ENCODE data around the gene BBIP1.

The BBIP1 gene

DNA sequence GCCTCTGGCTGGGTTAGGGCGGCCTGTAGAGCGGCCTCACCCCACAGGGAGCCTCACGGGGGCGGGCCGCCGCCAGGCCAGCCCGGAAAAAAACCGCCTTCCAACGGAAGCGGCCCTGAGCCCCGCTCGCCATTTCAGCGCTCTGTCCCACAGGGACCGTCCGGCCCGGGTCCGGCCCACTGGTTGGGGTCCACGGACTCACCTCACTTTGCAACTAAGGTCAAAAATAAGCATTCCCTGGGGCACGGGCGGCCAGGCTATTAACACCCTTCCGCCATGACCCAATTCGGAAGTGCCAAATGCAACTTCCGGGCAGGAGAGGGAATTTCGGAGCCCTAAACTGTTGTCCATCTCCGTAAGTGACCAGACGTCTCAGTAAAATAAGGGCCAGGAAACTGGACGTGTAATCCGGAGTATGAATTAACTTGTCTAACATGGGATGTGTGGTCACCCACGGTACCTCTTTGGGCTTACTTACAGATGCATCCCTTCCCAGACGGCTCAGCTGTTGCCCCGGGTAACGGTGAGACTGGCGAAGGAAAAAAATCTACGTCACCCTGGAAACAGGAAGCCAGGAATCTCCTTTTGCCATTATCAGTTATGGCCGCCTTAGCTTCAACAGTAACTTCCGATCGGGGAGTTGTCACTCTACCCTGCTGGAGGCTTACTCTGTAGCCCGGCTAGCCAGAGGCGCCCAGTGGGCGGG is at the start of gene BBIP1:
Gene BBIP1 (minus strand): TSS at position 538 of the 706 bp plus-strand sequence. CDS start 1,023 bp downstream, outside the sequence.
- DNase-seq = peak; percentile 100

GRCh38 chr10:110967645-110968044 is 48.7 kb upstream of the BBIP1 start:
- DNase-seq = no peak

GRCh38 chr10:110967009-110967630 is 48.1 kb upstream of the BBIP1 start:
- no peak for DNase-seq

GRCh38 chr10:110966146-110966545 is 47.2 kb upstream of the BBIP1 start:
- DNase-seq = peak; percentile 41

DNA sequence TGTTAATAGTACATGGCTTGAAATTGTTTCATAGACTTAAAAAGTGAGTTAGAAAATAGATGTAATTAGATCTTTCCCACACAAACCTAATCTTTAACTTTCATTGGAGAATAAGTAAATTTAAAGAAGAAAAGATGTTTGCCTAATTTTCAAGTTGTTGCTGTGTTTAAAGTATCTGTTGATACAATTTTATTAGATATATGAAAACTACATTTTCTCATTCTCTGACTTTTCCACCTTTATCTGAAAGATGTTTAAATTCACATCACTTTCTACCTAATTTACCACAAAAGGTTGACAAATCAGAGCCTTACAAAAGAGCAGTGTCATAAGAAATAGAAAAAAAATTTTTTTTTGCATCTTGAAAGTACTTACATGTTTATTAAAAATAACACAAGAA is 46.2 kb upstream of the BBIP1 start:
- DNase-seq = no peak

GRCh38 chr10:110964681-110965080 is 45.7 kb upstream of the BBIP1 start:
- no peak for DNase-seq

DNA sequence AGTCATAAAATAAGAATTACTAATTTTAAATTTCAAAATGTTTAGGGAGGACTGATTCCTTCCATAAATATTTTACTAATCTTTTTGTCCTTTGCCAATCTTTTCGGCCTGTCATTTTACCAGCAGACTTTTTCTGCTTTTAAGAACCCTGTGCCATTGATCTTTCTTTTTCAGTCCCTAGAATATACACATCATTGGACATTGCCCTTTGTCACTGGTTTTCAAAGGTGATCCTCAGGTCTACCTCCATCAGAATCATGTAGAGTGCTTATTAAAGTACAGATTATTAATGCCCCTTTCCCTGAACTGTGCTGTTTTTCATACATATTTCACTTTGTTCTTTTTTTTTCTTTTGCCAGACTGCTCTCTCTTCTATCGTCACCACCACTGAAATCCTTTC is 44.2 kb upstream of the BBIP1 start:
- no peak for DNase-seq

GRCh38 chr10:110962443-110962842 is 43.5 kb upstream of the BBIP1 start:
- DNase-seq = no peak

DNA sequence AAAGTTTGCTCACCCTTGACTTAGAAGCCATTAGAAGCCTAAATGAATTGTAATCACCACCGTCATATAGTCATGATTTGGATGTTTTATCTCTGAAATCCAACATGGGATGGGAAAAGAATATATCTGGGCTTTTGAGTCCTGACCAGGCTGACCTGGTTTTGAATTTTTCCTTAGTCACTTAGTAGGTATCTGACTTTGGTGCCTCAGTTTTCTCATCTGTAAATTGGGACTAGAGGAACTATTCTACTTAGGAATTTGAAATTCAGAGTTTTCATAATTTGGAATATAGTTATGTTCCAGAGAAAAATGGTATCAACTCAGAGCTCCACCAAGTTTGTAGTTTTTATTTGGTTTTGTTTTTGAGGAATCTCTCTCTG is 41.3 kb upstream of the BBIP1 start:
- DNase-seq = no peak

DNA sequence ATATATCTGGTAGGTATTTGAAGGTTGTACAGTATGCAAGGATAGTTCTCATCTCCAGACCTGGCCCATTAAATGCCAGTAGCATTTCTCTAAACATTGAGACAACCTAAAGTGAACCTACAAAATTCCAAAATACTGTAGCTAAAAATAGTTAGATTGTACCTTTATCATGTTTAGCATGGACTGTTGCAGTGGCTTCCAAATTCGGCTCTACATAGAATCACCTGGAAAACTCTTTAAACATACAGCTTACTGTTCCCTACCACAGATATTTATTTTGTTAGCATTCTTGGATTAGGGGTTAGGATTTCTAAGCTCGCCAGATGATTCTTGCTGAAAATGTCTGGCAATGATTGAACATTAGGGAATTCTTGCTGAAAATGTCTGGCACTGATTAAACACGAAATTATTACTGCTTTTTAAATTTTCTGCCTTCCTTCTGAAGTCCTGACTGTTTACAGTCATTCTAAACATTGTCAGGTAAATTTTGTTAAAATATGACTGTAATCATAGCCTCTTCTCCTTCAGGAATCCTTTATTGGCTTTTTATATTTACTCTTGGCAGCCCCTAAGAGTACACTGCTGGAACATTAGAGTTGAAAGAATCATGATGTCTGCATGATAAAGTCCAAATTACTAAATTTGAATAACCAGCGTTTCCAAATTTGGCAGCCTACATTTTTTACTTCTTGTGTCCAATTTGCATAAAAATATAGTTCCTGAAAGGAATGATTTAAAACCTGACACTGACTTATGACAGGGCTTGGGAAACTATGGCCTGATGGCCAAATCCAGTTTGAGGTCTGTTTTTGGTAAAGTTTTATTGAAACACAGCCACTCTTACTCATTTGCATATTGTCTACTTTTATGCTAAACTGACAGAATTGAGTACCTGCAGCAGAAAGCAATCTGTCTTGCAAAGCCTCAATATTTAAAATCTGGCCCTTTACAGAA is 40.7 kb upstream of the BBIP1 start:
- peak; percentile 30 for DNase-seq

GRCh38 chr10:110957606-110958005 is 38.6 kb upstream of the BBIP1 start:
- no peak for DNase-seq

DNA sequence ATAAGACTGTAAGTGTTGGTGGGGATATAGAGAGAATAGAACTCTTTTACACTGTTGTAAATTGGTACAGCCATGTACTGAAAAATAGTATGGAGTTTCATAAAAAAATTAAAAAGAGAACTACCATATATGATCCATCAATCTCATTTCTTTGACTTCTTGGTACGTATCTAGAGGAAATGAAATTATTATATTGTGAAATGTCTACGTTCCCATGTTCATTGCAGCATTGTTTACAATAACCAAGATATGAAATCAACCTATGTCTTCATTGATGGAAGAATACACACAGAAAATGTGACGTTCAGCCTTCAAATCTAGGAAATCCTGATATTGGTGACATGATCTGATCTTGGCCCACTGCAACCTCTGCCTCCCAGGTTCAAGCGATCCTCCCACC is 32.4 kb upstream of the BBIP1 start:
- no peak for DNase-seq

DNA sequence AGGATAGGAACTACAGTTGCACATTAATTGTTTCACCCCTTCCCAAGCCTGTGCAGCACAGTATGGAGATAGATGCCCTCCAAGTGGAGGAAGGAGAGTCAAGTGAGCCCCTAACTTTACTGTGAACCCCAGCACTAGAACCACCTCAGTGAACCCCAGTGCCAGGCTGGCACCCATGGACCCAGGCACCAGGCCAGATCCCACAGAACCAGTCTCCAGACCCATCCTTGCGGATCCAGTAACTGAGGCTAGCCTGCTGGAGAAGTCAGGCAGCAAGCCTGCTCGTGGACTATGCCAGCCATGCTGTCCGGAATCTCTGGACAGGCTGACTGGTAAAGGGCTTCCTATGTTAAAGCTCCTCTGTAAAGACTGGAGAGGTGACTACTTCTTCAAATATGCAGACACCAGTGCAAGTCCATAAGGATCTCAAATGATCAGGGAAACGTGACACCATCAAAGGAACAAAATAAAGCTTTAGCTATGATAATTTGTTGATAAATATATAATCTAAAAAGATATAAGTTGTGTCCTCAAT is 28.1 kb upstream of the BBIP1 start:
- peak; percentile 45 for DNase-seq

DNA sequence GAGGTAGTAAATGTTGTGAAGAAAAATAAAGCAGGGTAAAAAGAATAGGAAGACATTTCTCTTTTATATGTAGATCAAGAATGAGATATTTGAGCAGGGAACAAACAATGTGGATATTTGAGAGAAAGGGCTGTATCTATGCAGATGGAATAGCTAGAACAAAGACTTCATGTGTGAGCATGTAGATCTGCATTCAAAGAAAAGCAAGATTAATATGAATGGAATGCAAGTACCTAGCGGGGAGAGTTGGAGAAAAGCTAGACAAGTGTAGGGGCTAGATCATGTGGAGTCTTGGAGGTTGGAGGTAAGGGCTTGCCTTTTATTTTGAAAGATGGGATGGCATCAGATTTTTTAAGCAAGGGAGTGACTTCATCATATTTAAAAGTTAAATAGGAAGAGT is 27.5 kb upstream of the BBIP1 start:
- DNase-seq = no peak

DNA sequence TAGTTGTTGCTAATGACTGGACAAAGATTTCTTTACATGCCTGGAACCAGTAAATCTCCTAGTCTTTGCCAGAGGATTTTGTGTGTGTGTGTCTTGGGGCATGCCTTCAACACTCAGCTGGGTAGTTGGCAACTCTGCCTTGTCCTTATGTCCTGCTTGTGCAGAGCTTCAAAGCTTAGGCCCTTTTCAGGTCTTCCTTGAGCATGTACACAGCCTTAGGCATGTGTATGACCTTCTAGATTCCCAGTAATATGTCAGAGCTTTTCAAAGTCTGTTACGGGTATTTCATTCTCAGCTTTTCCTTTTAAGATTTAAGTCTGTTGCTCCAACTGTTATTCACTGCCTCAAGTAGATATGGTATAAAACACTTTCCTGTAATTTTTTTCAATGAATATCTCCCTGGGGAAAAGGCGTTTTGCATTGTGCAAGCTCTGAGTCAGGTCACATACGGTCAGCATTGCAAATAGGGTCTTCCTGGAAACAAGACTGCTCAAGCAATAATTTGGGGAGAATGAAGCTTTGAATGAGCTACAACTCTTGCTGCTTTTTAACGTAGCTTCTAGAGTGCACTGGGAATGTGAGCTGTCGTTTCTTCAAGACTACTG is 25.9 kb upstream of the BBIP1 start:
- peak; percentile 76 for DNase-seq

- DNase-seq = no peak
Measured at GRCh38 chr10:110939419-110939818, 20.4 kb upstream of the BBIP1 start.

DNA sequence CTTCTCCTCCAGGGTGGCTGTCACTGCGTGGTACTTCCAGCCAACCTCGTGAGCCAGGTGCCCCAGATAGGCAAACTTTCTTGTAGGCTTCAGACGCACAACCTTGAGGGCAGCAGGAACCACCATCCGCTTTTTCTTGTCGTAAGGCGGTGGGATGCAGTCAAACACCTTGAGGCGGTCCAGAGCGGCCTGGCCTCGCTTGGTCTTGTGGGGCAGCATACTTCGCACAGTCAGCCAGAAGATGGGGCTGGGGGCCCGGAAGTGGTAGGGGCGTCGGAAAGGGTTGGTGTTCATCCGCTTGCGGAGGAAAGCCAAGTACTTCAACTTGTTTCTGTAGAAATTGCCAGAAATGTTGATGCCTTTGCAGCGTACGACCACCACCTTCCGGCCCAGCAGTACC is 17.8 kb upstream of the BBIP1 start:
- DNase-seq = no peak

DNA sequence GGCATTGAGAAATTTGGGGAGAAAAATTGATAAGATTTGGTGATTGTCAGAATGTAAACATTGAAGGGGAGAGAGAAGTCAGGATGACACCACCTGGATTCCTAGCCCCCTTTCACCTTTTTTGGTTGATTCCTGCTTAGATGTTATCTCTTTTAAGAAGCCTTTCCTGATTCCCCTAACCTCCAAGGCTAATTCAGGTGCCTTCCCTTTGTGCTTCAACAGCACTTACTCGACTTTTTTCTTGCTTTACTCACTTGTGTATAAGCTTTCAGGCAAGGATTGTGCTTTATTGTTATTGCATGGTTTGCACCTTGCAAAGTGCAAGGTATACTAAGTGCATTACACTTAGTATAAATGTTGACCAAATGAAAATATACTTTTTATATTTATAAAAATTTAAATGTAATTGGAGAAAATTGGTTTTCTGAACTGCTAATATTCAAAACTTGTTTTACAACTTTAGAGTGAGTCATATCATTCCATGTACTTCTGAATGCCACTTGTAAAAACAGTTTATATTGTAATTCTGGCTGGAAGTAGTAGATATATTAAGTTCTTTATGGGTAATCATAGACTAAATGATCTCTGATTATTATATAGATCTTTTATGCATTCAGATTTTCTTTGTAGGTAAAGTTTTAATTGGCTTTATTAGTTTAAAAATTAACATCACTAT is 13.7 kb upstream of the BBIP1 start:
- DNase-seq = no peak

GRCh38 chr10:110931769-110932381 is 12.9 kb upstream of the BBIP1 start:
- no peak for DNase-seq

GRCh38 chr10:110927461-110927860 is 8.5 kb upstream of the BBIP1 start:
- no peak for DNase-seq

GRCh38 chr10:110923856-110924493 is 5.0 kb upstream of the BBIP1 start:
- no peak for DNase-seq
